Stimulated activated CD8-positive, alpha-beta memory T cell treated with anti-CD3 and anti-CD28 coated beads, Interleukin-15, amount 100 ng/mL, for 24 hours (primary cell): ENCODE data around the gene SLC22A16.
"Not testable (repeated sequence)": the region's sequence is repeated elsewhere in the genome, so short reads cannot be mapped to it uniquely, and the experiment has no call there.

Experiments used
- DNase-seq: peaks from one replicate; pipeline ENCODE4 v3.0.0-alpha.2; 2020; ENCODE audit warnings: low read depth

Gene SLC22A16

GRCh38 chr6:110488606-110489190 lies 12.3 kb upstream of the SLC22A16 start:
- DNase-seq = no peak

DNA sequence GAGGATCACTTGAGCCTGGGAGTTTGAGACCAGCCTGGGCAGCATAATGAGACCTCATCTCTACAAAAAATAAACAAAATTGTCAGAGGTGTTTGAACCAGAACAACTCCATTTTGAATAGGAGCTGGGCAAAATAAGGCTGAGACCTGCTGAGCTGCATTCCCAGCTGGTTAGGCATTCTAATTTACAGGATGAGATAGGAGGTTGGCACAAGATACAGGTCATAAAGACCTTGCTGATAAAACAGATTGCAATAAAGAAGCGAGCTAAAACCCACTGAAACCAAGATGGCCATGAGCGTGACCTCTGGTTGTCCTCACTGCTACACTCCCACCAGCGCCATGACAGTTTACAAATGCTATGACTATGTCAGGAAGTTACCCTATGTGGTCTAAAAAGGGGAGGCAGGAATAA lies 11.6 kb upstream of the SLC22A16 start:
- DNase-seq = not testable (repeated sequence)

GRCh38 chr6:110486756-110487155 lies 10.3 kb upstream of the SLC22A16 start:
- DNase-seq = no peak

DNA sequence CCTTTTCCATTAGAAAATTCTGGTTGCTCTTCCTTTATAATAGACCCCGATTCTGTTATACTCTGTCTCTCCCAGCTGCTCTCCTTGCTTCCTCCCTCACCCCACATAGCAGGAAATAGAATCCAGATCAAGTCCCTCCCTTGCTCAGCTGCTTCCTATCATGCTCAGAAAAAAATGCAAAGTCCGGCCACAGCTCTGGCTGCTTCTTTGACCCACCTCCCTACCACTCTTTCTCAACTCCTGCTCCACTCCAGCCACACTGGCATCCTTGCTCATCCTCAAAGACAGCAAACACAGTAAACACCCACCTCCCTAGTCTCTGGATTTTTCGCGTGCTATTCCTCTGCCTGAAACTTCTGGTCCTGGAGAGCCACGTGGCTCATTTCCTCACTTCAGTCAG lies 9.1 kb upstream of the SLC22A16 start:
- no peak for DNase-seq

DNA sequence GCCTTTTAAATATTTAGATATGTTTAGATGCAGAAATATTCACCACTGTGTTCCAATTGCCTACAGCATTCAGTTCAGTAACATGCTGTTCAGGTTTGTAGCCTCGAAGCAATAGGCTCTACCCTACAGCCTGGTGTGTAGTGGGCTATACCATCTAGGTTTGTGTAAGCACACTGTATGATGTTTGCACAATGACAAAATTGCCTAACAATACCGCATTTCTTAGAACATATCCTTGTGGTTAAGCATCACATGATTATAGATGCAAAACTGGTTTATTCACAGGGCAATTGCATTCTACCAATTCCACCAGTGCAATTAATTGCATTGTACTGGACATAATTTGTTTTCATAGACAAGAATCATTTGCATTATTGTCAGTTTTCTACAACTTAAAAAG lies 7.9 kb upstream of the SLC22A16 start:
- DNase-seq = no peak

DNA sequence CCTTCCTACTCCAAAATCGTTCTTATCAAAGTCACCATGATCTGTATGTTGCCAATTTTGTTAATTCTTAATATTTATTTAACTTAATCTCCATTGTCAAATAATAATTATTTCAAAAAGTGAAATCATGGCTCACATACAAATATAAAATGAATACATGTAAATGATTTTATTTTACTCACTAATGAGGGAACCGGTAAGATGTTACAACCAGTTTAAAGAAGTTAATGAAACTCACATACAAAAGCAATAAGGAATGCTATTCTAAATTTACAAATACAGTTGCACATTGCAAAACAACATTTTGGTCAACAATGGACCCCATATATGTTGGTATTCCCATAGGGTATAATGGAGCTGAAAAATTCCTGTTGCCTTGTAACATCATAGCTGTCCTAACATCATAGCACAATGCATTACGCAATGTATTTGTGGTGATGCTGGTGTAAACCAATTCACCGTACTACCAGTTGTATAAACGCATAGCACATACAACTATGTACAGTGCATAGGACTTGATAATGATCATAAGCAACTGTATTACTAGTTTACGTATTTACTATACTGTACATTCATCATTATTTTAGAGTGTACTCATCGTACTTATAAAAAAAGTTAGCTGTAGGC lies 6.5 kb upstream of the SLC22A16 start:
- no peak for DNase-seq

DNA sequence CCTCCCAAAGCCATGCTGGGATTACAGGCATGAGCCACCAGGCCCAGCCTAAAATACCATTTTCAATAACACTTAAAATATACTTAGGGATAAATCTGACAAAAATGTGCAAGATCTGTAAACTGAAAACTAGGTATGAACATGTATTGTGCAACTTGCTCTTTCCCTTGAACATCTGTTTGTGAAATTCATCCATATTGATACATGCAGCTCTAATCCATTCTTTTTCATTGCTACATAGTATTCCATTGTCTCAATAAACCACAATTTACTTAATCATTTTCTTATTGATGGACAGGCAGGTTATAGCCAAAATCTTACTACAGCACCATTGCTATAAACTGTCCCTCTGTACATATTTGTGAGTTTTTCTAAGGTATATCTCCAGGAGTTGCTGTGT lies 4.7 kb upstream of the SLC22A16 start:
- DNase-seq = no peak

GRCh38 chr6:110475066-110475653 lies 1.3 kb downstream of the SLC22A16 start:
- no peak for DNase-seq

- DNase-seq = no peak
These were observed 1.9 kb downstream of the SLC22A16 start for GRCh38 chr6:110474500-110474899.

DNA sequence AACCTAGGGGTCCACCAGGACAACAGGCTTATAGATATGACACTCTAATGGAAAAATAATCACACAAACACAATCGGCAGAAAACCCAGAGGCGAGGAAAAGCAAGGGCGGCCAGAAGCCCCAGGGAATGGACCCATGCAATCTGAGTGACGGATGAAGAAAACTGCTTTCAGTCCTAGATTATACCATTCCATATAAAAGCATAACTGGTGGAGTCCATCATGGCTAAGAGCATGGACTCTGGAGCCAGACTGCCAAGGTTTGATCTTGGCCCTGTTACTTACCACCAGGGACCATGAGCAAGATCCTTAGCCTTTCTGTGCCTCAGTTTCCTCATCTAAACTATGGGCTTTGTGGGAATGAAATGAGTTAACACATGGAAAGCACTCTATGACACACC lies 3.7 kb downstream of the SLC22A16 start:
- DNase-seq = no peak

GRCh38 chr6:110471726-110472365 lies 4.6 kb downstream of the SLC22A16 start:
- no peak for DNase-seq

DNA sequence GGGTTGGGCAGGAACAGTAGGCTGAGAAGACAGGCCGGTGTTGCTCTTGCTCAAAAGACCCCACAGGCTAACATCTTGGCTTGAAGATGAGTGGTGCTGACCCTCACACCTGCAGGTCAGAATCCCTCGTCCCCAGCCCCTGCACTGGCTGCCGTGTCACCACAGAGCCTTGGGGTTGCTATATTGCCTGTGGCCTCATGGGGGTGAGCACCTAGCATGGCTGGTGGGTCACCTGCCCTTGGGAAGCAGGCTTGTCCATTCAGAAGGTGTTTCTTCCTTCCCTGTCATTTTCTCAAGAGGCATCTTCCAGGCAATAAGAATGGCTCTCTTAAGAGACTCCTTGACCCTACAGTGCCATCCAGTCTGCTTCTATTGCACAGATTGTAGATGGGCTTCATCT lies 7.7 kb downstream of the SLC22A16 start:
- DNase-seq = no peak

- no peak for DNase-seq
These were observed 8.8 kb downstream of the SLC22A16 start for GRCh38 chr6:110467566-110468140.

DNA sequence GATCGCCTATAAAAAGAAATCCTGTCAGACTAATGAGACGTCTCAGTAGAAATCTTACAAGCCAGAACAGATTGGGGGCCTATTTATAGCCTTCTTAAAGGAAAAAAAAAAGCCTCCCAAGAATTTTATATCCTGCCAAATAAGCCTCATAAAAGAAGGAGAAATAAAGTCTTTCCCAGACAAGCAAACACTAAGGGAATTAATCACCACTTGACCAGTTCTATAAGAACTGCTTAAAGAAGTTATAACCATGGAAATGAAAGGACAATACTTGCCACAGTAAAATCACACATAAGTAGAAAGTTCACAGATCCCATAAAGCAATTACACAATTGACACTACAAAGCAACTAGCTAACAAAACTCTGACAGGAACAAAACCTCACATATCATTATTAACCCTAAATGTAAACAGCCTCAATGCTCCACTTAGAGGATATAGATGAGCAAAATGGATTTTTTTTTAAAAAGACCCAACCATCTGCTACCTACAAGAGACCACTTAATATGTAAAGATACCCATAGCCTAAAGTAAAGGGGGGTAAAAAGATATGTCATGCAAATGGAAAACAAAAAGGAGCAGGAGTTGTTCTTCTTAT lies 13.4 kb downstream of the SLC22A16 start:
- DNase-seq = no peak

- DNase-seq = no peak
These were observed 15.0 kb downstream of the SLC22A16 start for GRCh38 chr6:110461376-110461775.

DNA sequence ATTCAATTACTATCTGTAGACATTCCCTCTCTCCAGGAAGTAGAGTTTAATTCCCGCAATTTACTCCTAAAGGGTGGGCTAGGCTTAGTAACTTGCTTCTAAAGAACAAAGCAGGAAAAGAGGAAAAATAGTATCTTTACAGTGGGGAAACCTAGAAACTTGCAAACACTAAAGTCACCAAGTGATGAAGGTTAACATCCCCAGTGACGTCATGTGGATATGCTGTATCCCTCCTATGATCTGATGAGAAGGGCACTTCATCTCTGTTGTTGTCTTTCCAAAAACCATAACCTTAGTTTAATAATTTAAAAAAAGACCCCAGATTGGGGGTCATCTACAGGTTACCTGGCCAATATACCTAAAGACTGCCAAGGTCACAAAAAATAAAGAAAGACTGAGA lies 17.3 kb downstream of the SLC22A16 start:
- no peak for DNase-seq

DNA sequence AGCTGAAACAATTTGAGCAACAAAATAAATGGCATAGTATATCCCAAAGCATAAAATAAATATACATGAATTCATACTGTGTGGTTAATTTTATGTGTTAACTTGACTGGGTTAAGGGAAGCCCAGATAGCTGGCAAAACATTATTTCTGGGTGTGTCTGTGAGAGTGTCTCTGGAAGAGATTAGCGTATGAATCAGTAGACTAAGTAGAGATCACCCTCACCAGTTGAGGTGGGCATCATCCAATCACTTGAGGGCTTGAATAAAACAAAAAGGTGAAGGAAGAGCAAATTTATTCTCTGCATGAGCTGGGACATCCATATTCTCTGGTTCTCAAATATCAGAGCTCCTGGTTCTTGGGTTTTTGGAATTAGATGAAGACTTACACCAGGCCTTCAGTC lies 17.9 kb downstream of the SLC22A16 start:
- DNase-seq = no peak

GRCh38 chr6:110457567-110458175 lies 18.7 kb downstream of the SLC22A16 start:
- DNase-seq = not testable (repeated sequence)

DNA sequence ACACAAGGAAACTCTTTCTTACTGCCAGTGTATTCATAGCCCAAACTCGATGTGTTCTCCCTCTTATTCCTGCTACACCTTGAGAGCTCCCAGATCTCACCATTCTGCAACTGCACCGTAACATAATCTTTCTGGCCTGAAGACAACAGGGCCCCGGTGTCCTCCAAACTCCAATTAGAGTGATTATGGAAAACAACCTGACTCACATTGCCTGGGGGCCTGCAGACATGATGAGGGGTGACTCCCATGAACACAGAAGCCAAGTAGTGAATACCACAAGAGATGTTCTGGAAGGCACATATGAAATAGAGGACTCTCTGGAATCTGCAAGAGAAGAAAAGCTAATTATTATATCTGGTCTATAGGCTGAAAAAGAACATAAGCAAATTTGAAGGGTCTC lies 19.7 kb downstream of the SLC22A16 start:
- no peak for DNase-seq

DNA sequence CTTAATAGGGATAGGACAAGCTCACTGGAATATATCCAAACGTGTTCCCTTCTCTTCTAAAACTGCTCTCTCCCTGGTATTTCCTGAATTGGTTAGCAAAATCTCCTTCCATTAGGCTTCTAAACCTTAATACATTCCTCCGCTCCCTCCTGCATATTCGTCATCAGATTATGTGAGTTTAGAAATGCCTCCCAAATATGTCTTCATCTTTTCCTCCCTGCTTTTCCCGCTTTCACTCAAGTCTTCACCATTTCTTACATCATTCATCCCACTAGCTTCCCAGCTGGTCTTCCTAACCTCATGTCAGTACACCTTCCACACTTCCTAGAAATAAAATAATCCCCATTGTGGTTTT lies 26.9 kb downstream of the SLC22A16 start:
- DNase-seq = no peak

DNA sequence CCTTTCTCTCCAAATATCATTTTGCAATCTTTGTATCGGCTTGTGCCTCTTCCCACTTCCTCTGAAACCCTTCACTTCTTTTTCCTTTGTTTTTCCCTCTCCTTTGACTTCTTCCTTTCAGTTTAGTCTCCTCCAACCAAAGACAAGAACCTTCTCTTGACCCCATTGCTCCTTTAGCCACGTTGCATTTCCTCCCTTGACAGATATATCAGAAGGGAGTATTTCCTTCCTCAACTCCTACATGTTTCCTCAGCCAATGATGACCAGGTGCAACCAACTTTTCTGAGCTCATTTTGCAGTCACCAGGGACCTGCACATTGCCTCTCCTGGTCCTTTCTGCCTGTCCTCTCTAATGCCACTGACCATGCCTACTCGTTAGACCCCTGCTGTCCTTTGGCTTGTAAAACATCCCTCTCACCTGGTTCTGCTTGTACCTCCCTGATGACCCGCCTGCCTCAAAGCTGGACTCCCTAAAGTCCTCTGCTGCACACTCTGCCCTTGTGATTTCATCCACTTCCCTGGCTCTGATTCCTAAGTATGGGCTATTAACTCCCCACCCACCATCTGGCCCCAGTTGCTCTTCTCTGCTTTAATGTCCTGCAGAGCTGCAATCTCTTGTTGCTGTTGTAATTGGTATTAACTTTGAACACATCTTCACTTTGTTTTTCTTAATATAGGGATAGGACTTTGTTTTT lies 27.4 kb downstream of the SLC22A16 start:
- DNase-seq = no peak

DNA sequence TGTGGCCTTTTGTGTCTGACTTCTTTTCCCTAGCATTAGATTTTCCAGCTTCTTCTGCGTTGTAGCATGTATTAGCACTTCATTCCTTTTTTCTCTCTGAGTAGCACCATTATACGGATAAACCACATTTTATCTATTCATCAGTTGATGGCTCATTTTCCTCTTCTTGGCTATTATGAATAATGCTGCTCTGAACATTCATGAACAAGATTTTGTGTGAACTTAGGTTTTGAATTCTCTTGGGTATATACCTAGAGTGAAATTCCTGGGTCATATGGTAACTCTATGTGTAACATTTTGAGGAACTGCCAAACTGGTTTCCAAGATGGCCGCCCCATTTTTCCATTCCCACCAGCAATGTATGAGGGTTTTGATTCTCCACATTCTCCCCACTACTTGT lies 28.7 kb downstream of the SLC22A16 start:
- DNase-seq = no peak
